LNCaP clone FGC (cell line): ENCODE measurements around the gene HTT.

Experiments used
- DNase-seq: peaks from one replicate; pipeline ENCODE4 v3.0.0-alpha.2; 2011; ENCODE audit warnings: low read depth
- H3K4me3 ChIP-seq: 2 replicates; pipeline ENCODE4 v1.5.1; 2011; ENCODE audit warnings: mild to moderate bottlenecking, low read depth, low read length, control low read depth
- TF ChIP-seq, protein P1 (sequence below): IDR thresholded peaks from 2 replicates; pipeline ENCODE4 v1.5.1; 2012; ENCODE audit warnings: mild to moderate bottlenecking; ENCODE audit not compliant: control insufficient read depth, insufficient read depth; ENCODE audit errors: extremely low read depth

The HTT gene

DNA sequence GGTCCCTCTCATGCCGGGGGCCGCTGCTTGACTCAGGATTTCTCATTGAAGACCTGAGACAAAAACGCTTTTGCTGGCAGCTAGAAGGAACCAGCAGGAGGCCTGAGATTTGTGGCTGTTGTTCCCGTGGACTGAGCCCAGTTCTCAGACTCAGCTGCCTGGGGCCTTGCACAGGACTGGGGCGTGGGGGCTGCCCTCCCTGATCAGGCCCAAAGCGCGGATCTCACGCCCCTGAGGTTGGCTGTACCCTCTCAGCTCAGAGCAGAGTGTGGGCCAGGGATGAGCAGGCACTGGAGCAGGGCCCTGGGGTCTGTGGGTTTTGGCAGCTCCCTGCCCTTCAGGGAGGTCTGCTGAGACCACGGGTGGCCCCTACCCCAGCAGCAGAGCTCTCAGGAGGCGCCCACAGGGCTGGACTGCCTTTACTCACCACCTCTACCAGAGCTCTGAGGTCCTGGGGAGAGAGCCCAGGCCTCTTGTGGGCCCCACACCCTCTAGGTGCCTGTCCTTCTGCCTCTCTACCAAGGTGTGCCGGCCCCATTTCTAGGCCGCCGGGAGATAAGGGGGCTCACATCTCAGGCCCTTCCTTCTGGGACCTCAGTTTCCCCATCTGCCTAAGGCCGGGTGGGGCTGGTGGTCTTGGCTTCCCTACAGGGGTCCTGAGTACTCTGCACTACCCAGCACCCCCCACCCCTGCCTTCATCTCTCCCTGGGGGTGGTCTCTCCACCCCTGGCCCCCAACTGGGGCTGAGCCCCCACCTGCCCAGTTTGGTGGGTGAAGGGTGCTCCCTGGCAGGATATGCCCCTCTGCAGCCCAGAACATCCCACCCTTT, 180.0 kb downstream of the HTT start:
- H3K4me3 ChIP-seq, result no peak overlapping the region
- no peak for DNase-seq
- TF ChIP-seq, protein P1, sequence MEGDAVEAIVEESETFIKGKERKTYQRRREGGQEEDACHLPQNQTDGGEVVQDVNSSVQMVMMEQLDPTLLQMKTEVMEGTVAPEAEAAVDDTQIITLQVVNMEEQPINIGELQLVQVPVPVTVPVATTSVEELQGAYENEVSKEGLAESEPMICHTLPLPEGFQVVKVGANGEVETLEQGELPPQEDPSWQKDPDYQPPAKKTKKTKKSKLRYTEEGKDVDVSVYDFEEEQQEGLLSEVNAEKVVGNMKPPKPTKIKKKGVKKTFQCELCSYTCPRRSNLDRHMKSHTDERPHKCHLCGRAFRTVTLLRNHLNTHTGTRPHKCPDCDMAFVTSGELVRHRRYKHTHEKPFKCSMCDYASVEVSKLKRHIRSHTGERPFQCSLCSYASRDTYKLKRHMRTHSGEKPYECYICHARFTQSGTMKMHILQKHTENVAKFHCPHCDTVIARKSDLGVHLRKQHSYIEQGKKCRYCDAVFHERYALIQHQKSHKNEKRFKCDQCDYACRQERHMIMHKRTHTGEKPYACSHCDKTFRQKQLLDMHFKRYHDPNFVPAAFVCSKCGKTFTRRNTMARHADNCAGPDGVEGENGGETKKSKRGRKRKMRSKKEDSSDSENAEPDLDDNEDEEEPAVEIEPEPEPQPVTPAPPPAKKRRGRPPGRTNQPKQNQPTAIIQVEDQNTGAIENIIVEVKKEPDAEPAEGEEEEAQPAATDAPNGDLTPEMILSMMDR, result no peak

- TF ChIP-seq, protein P1, result no peak
- H3K4me3 ChIP-seq, result no peak overlapping the region
- no peak for DNase-seq
These were observed 181.2 kb downstream of the HTT start for GRCh38 chr4:3255611-3256186.

GRCh38 chr4:3256230-3257102, 182.0 kb downstream of the HTT start:
- no peak overlapping the region for H3K4me3 ChIP-seq
- DNase-seq, result no peak
- TF ChIP-seq, protein P1, result no peak

DNA sequence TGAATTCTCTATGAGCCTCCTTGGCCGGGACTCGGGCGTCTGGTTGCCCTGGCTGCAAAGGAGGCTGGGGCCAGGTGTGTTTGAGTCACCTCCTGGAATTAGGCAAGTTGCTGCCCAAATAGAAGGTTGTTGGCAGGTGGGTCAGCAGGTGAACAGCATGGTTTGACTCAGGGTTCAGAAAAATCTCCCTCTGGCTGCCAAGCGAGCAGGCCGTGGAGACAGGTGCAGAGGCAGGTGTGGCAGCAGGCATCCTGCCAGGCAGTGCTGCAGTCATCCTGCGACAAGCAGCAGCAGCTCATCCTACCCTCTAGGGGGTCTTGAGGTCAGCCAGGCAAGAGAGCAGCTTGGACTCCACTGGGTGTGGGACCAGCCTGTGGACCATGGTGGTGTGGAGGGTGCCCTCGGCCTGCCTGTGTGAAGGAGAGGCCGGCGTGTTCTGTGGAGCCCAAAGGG, 182.6 kb downstream of the HTT start:
- TF ChIP-seq, protein P1, result no peak
- peak; percentile 11 for DNase-seq
- no peak overlapping the region for H3K4me3 ChIP-seq

DNA sequence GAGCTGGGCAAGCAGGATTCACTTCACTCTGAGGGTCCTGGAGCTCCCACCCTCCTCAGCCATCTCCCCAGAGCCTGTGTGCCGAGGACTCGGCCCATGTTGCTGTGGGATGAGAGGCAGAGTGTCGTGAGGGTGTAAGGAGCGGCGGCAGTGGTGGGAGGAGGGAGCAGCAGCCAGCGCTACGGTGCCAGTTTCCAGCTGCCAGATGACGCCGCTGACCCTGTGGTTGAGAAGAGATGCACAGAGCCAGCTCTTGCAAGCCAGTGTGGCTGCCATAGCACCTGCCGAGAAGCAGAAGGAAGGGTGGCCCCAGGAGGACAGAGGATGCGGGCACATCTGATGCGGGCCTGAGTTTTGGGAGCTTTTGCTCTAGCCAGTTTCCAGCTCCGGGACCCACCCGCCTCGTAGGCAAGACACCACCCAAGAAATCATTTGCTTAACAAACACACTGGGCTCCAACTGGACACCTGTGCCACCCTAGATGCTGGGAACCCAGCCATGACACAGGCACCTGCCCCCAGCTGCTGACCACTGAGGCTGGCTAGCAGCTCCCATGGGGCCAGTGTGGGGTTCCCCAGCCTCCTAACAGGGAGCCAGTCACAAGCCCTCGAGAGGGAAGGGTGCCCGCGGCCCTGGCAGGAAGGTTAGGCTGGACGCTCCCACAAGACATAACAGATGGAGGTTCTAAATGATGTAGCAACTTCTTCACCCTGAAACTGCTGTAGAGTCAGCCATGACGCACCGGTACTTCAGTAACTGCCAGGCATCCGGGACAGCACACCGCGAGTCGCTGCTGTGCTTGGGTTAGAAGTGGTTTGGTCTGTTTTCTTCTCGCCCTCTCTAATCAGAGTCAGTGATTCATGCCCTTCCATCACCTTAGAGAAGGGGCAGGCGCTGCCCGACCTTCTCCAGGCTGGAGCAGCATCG, 183.3 kb downstream of the HTT start:
- H3K4me3 ChIP-seq, result no peak overlapping the region
- TF ChIP-seq, protein P1, result no peak
- no peak for DNase-seq

DNA sequence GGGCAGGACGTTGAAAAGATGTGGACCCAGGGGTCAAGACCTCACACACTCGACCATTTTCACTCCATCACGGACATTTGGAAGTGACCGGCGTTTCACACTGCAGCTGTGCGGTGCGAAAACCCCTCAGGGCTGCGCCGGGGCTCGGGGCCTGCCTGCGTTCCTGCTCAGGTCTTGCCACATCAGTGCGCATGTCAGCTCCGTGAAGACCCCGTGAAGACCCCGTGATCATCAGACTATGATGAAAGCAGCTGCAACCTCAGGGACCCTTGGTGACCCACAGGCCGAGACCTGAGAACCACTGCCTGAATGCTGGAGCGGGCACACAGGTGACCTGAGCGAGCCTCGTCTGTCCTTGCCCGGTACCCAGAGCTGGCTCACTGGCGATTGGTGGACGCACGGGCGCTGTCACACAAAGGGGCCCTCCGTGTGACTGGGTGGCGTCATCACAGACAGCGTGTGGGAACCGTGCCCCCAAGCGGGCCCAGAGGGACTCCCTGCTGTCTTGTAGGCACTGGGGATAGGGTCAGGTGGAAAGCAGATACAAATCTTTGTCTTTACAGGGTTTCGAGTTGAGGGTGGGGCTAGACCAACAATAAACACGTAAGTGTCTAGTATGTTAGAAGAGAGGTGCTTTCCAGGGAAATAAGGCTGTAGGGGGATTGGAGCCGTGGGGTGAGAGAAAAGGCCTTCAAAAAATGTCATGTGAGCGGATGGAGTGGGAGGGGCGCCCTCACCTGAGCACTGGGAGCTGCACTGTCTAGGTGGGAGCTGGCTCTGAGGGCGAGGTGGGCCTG, 187.1 kb downstream of the HTT start:
- H3K4me3 ChIP-seq, result no peak overlapping the region
- DNase-seq, result no peak
- TF ChIP-seq, protein P1, result no peak
